Gastrocnemius medialis (tissue), 4 donors: Measurements from ENCODE around the gene SRSF4. TPM values are rescaled to one million over a fixed set of nuclear protein-coding genes. Genes with fewer than 3 reads are reported as not detected.
"Not testable (repeated sequence)": the region's sequence is repeated elsewhere in the genome, so short reads cannot be mapped to it uniquely, and the experiment has no call there.

Experiments
- ATAC-seq, 2 donors: fragments of 150-250 bp; one replicate each; pipeline ENCODE4 v1.9.1; 2016
- DNase-seq, 2 donors: peaks; one replicate each; pipeline ENCODE4 v3.0.0-alpha.2; 2019
- H3K27ac ChIP-seq, 4 donors: fragments of 200-600 bp; sonication (generic); 1 replicate in 1 of 4; 2 replicates in 3 of 4; pipeline ENCODE4 v1.5.1; 2016 to 2018; ENCODE audit warnings: mild to moderate bottlenecking in 2 of 4, moderate library complexity in 1 of 4
- H3K27me3 ChIP-seq, 3 donors: fragments of 200-600 bp; sonication (generic) in 2 of 3; 1 replicate in 1 of 3; 2 replicates in 2 of 3; pipeline versions ENCODE4 v1.5.1 to v1.6.0; 2016 to 2019; ENCODE audit warnings: mild to moderate bottlenecking in 1 of 3, moderate library complexity in 1 of 3
- H3K36me3 ChIP-seq, 2 donors: fragments of 200-600 bp; sonication (generic) in 1 of 2; one replicate each; pipeline ENCODE4 v1.5.1; 2017 to 2018
- H3K4me1 ChIP-seq, 2 donors: fragments of 200-600 bp; sonication (generic) in 1 of 2; one replicate each; pipeline ENCODE4 v1.5.1; 2016 to 2017; ENCODE audit warnings: mild to moderate bottlenecking in 2 of 2
- H3K4me3 ChIP-seq, 4 donors: fragments of 200-600 bp; sonication (generic) in 3 of 4; 1 replicate in 1 of 4; 2 replicates in 3 of 4; pipeline ENCODE4 v1.5.1; 2016 to 2019; ENCODE audit warnings: mild to moderate bottlenecking in 2 of 4
- H3K9me3 ChIP-seq, 3 donors: fragments of 200-600 bp; sonication (generic) in 2 of 3; 1 replicate in 1 of 3; 2 replicates in 2 of 3; pipeline ENCODE4 v1.5.1; 2016 to 2019
- CTCF ChIP-seq, 5 experiments: fragments of 450-650 bp in 3 of 5; fragments of 200-600 bp in 2 of 5; sonication (generic) in 2 of 5; IDR thresholded peaks in 4 of 5; conservative IDR thresholded peaks in 1 of 5; 1 replicate in 4 of 5; 2 replicates in 1 of 5; pipeline ENCODE4 v1.5.1; 2016 to 2019; ENCODE audit warnings: antibody characterized with exemption in 5 of 5, mild to moderate bottlenecking in 3 of 5, moderate library complexity in 3 of 5
- POLR2A ChIP-seq, 2 donors: fragments of 450-650 bp; IDR thresholded peaks; one replicate each; pipeline ENCODE4 v1.6.1; 2017; ENCODE audit warnings: antibody characterized with exemption in 2 of 2, mild to moderate bottlenecking in 2 of 2, moderate library complexity in 2 of 2
- in situ Hi-C, 4 donors: fragments of 200-750 bp; cut with MboI; loops; one replicate each; pipeline versions ENCODE4 v1.15.0 to v1.8.0; 2017; ENCODE audit warnings: low sequenced_read_pairs in 4 of 4
- intact Hi-C: fragments of 100-400 bp; cut with DNase I; formaldehyde crosslinking; loops from one replicate; pipeline ENCODE4 v1.15.1; 2023; ENCODE audit warnings: low total_unique reads
- total RNA-seq, 4 donors: library from RNA; depleted of rRNA; stranded (reverse); fragments of >200 nt; gene quantifications; one replicate each; pipeline versions ENCODE4 v1.1.0 to v1.2.3, GENCODE V29; 2016

The SRSF4 gene
- total RNA-seq, 4 donors from 2014 or later = 42.4 to 72.5 (median 65.4) TPM

GRCh38 chr1:29159773-29160172 is 21.9 kb downstream of the SRSF4 start:
- in situ Hi-C loops = no loop called here
- Histone ChIP-seq H3K9me3 (no peaks in the 10 kb centered on the region), H3K4me3 (no peak overlapping the region), H3K27ac (no peak overlapping the region), H3K27me3 (no peaks in the 10 kb centered on the region), H3K4me1 (peaks cover 28 to 53% of the 10 kb centered on the region in 2 donors), H3K36me3 (peaks cover 0 to 67% of the 10 kb centered on the region in 2 donors)
- no peak for DNase-seq
- TF ChIP-seq CTCF (IDR thresholded peaks at IDR 0.05 in 4 of 5, conservative IDR thresholded peaks at IDR 0.05 in 1 of 5) (no peak), POLR2A (IDR thresholded peaks at IDR 0.05) (no peak)
- intact Hi-C loops = loop anchor here (5.0 kb wide), 2 partner anchors 43 to 138 kb away; no protein-coding TSS in a partner anchor
- ATAC-seq = no peak

- TF ChIP-seq POLR2A (IDR thresholded peaks at IDR 0.05) (no peak), CTCF (IDR thresholded peaks at IDR 0.05 in 4 of 5, conservative IDR thresholded peaks at IDR 0.05 in 1 of 5) (no peak)
- Histone ChIP-seq H3K9me3 (no peaks in the 10 kb centered on the region), H3K36me3 (peaks cover 0 to 84% of the 10 kb centered on the region in 2 donors), H3K27me3 (no peaks in the 10 kb centered on the region), H3K4me3 (no peak overlapping the region), H3K27ac (peak overlapping the region in 1 of 4 donors; percentile 38), H3K4me1 (peaks cover 9 to 32% of the 10 kb centered on the region in 2 donors)
- intact Hi-C loops (loop anchor here (5.0 kb wide), 1 partner anchor 140 kb away; no protein-coding TSS in a partner anchor), in situ Hi-C loops (no loop called here)
- DNase-seq (no peak), ATAC-seq (no peak)
Observed at GRCh38 chr1:29157269-29157601, 24.5 kb downstream of the SRSF4 start.

DNA sequence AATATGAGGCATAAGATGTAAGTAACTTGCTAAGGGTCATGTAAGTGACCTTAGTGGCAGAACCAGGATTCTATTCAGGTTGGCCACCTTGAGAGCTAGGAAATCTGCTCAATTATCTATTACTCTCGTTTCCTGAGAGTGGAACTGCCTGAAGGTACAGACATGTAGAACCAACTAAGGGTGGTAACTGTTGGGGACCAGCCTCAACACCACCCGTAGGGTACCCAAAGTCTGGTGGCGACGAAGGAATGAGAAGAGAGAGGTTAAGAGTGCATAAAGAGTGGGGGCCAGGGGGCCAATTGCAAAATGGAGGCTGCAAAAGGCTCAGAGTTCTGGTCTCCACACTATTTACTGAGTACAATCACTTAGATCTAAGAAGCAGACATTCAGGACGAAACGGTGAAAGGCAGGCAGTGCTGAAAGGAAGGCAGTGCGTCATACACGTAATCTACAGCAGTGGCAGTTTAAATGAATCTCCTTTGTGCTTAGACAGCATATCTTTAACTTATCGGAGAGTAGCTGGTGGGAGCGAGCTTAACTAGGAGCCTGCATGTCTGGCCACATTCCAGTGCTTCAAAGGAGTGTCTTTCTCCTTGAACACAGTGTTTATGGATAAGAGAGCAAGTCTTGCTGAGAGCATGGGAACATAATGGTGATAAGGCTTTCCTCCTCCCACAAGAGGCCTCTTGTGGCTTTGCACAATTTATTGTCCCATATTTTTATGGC is 25.0 kb downstream of the SRSF4 start:
- intact Hi-C loops (loop anchor here (5.0 kb wide), 1 partner anchor 141 kb away; no protein-coding TSS in a partner anchor), in situ Hi-C loops (no loop called here)
- TF ChIP-seq CTCF (IDR thresholded peaks at IDR 0.05 in 4 of 5, conservative IDR thresholded peaks at IDR 0.05 in 1 of 5) = no peak
- no peak for TF ChIP-seq POLR2A (IDR thresholded peaks at IDR 0.05)
- Histone ChIP-seq H3K27me3 (no peaks in the 10 kb centered on the region), H3K4me3 (no peak overlapping the region), H3K9me3 (no peaks in the 10 kb centered on the region), H3K27ac (peak overlapping the region in 3 of 4 donors; percentile 10 to 38 (median 11)), H3K4me1 (peaks cover 3 to 26% of the 10 kb centered on the region in 2 donors), H3K36me3 (peaks cover 2 to 89% of the 10 kb centered on the region in 2 donors)
- ATAC-seq (no peak), DNase-seq (no peak)

- no peak overlapping the region for H3K4me3 ChIP-seq
- no peak for DNase-seq
- no peaks in the 10 kb centered on the region for H3K9me3 ChIP-seq
- H3K4me1 ChIP-seq = peaks cover 0 to 8% of the 10 kb centered on the region in 2 donors
- intact Hi-C loops = no loop called here
- no peak for TF ChIP-seq POLR2A (IDR thresholded peaks at IDR 0.05)
- TF ChIP-seq CTCF (IDR thresholded peaks at IDR 0.05 in 4 of 5, conservative IDR thresholded peaks at IDR 0.05 in 1 of 5) = no peak
- no peaks in the 10 kb centered on the region for H3K27me3 ChIP-seq
- in situ Hi-C loops = no loop called here
- no peak overlapping the region for H3K27ac ChIP-seq
- H3K36me3 ChIP-seq = peaks cover 2 to 100% of the 10 kb centered on the region in 2 donors
- ATAC-seq = no peak
Observed at GRCh38 chr1:29152046-29152805, 29.5 kb downstream of the SRSF4 start.

DNA sequence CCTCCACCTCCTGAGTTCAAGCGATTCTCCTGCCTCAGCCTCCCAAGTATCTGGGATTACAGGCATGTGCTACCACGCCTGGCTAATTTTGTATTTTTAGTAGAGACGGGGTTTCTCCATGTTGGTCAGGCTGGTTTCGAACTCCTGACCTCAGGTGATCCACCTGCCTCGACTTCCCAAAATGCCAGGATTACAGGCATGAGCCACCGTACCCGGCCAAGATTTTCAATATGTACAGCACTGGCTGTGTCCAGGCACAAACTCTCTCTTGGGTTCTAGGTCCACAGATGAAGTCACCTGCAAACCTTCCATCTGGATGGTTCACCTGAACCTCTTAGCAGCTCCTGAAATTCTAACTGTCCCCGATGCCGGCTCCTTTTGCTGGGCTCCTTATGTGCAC is 31.4 kb downstream of the SRSF4 start:
- H3K4me3 ChIP-seq, DNase-seq, intact Hi-C loops, H3K27ac ChIP-seq, H3K9me3 ChIP-seq, H3K27me3 ChIP-seq, ATAC-seq, H3K4me1 ChIP-seq, in situ Hi-C loops: not testable (repeated sequence)
- H3K36me3 ChIP-seq = peaks cover 2 to 100% of the 10 kb centered on the region in 2 donors
